Ishikawa (cell line): Measurements from ENCODE around the gene LY6G5C.

Experiments used
- CEBPB ChIP-seq: IDR thresholded peaks from 2 replicates; pipeline ENCODE4 v1.6.1; 2012
- CREB1 ChIP-seq: IDR thresholded peaks from 2 replicates; pipeline ENCODE4 v1.6.1; 2012; ENCODE audit warnings: low read depth
- EP300 ChIP-seq: IDR thresholded peaks from 2 replicates; pipeline ENCODE4 v1.6.1; 2012; ENCODE audit warnings: borderline replicate concordance
- FOXM1 ChIP-seq: IDR thresholded peaks from 2 replicates; pipeline ENCODE4 v1.6.1; 2012; ENCODE audit warnings: low read depth, borderline replicate concordance
- NFIC ChIP-seq: IDR thresholded peaks from 2 replicates; pipeline ENCODE4 v1.6.1; 2012
- RAD21 ChIP-seq: IDR thresholded peaks from 2 replicates; pipeline ENCODE4 v1.6.1; 2012; ENCODE audit warnings: low read depth
- TAF1 ChIP-seq: IDR thresholded peaks from 2 replicates; pipeline ENCODE4 v1.6.1; 2012; ENCODE audit warnings: low read depth, mild to moderate bottlenecking
- TCF12 ChIP-seq: IDR thresholded peaks from 2 replicates; pipeline ENCODE4 v1.6.1; 2012; ENCODE audit warnings: low read depth
- YY1 ChIP-seq: IDR thresholded peaks from 2 replicates; pipeline ENCODE4 v1.6.1; 2012; ENCODE audit warnings: low read depth
- ZBTB7A ChIP-seq: IDR thresholded peaks from 2 replicates; pipeline ENCODE4 v1.6.1; 2012; ENCODE audit warnings: low read depth
- TF ChIP-seq, protein P1 (sequence below): IDR thresholded peaks from 2 replicates; pipeline ENCODE4 v1.6.1; 2012

GRCh38 chr6:31718265-31718664 is 37.4 kb upstream of the LY6G5C start:
- TF ChIP-seq, protein P1, sequence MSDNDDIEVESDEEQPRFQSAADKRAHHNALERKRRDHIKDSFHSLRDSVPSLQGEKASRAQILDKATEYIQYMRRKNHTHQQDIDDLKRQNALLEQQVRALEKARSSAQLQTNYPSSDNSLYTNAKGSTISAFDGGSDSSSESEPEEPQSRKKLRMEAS: peak; percentile 28; the same call in 1 of the 2 replicates
- peak; percentile 77 for TF ChIP-seq TCF12
- no peak for TF ChIP-seq CREB1
- no peak for TF ChIP-seq RAD21
- no peak for TF ChIP-seq ZBTB7A
- TF ChIP-seq FOXM1: no peak
- TF ChIP-seq CEBPB: no peak
- peak; percentile 74 for TF ChIP-seq YY1
- peak; percentile 51; the same call in 1 of the 2 replicates for TF ChIP-seq EP300
- TF ChIP-seq NFIC: peak; percentile 58; the same call in 1 of the 2 replicates
- TF ChIP-seq TAF1: no peak
